HepG2 (cell line): ENCODE results near the gene DDRGK1. TPM values are rescaled to one million over a fixed set of nuclear protein-coding genes. Genes with fewer than 3 reads are reported as not detected.

ENCODE experiments used
- ETV5 ChIP-seq: IDR thresholded peaks from 2 replicates; pipeline ENCODE4 v1.6.1; 2018; ENCODE audit warnings: missing biosample characterization, missing genetic modification reagents, inconsistent platforms, borderline replicate concordance
- FLYWCH1 ChIP-seq: sonication (generic); formaldehyde crosslinking; IDR thresholded peaks from 2 replicates; pipeline ENCODE4 v1.8.1; 2023; ENCODE audit warnings: mild to moderate bottlenecking, missing genetic modification reagents
- IKZF4 ChIP-seq: sonication (generic); formaldehyde crosslinking; IDR thresholded peaks from 2 replicates; pipeline ENCODE4 v1.5.1; 2020; ENCODE audit warnings: borderline replicate concordance, mild to moderate bottlenecking, low read depth, missing genetic modification reagents; ENCODE audit errors: not compliant biosample characterization
- IRX3 ChIP-seq: sonication (generic); formaldehyde crosslinking; IDR thresholded peaks from 2 replicates; pipeline ENCODE4 v1.8.1; 2023; ENCODE audit warnings: mild to moderate bottlenecking, low read depth, missing genetic modification reagents, borderline replicate concordance
- NCOR1 ChIP-seq: fragments of 200-600 bp; sonication (generic); IDR thresholded peaks from 2 replicates; pipeline ENCODE4 v1.7.0; 2017; ENCODE audit warnings: antibody characterized with exemption, low read length, borderline replicate concordance
- SAP130 ChIP-seq: IDR thresholded peaks from 2 replicates; pipeline ENCODE4 v1.6.1; 2016; ENCODE audit warnings: low read depth
- SATB2 ChIP-seq: sonication (generic); formaldehyde crosslinking; IDR thresholded peaks from 2 replicates; pipeline ENCODE4 v1.5.0; 2020; ENCODE audit warnings: missing genetic modification reagents
- SMAD3 ChIP-seq: sonication (generic); formaldehyde crosslinking; IDR thresholded peaks from 2 replicates; pipeline ENCODE4 v1.4.0; 2020; ENCODE audit warnings: missing genetic modification reagents
- SNAI1 ChIP-seq: sonication (generic); formaldehyde crosslinking; IDR thresholded peaks from 2 replicates; pipeline ENCODE4 v1.5.0; 2020; ENCODE audit warnings: mild to moderate bottlenecking, missing genetic modification reagents, borderline replicate concordance
- STAT5B ChIP-seq: sonication (generic); formaldehyde crosslinking; IDR thresholded peaks from 2 replicates; pipeline ENCODE4 v1.4.0; 2020; ENCODE audit warnings: missing genetic modification reagents
- TEAD3 ChIP-seq: optimal IDR thresholded peaks from 2 replicates; pipeline ENCODE3; 2016; ENCODE audit warnings: borderline replicate concordance
- ZBTB20 ChIP-seq: sonication (generic); formaldehyde crosslinking; IDR thresholded peaks from 2 replicates; pipeline ENCODE4 v1.8.1; 2023; ENCODE audit warnings: missing genetic modification reagents, low read depth, mild to moderate bottlenecking, borderline replicate concordance
- ZNF263 ChIP-seq: sonication (generic); formaldehyde crosslinking; IDR thresholded peaks from 2 replicates; pipeline ENCODE4 v1.4.0; 2020; ENCODE audit warnings: missing genetic modification reagents
- ZNF569 ChIP-seq: sonication (generic); formaldehyde crosslinking; IDR thresholded peaks from 2 replicates; pipeline ENCODE4 v1.5.0; 2020; ENCODE audit warnings: mild to moderate bottlenecking, missing genetic modification reagents, moderate library complexity, borderline replicate concordance
- ZNF607 ChIP-seq: sonication (generic); formaldehyde crosslinking; IDR thresholded peaks from 2 replicates; pipeline ENCODE4 v1.5.1; 2020; ENCODE audit warnings: missing genetic modification reagents, mild to moderate bottlenecking, borderline replicate concordance
- ZNF775 ChIP-seq: sonication (generic); formaldehyde crosslinking; IDR thresholded peaks from 2 replicates; pipeline ENCODE4 v1.4.0; 2020; ENCODE audit warnings: missing genetic modification reagents, mild to moderate bottlenecking, moderate library complexity, borderline replicate concordance
- ZNF784 ChIP-seq: sonication (generic); formaldehyde crosslinking; IDR thresholded peaks from 2 replicates; pipeline ENCODE4 v1.5.1; 2020; ENCODE audit warnings: missing genetic modification reagents, mild to moderate bottlenecking, borderline replicate concordance
- ZNF850 ChIP-seq: sonication (generic); formaldehyde crosslinking; conservative IDR thresholded peaks from 2 replicates; pipeline ENCODE4 v1.9.0; 2021; ENCODE audit warnings: mild to moderate bottlenecking, missing genetic modification reagents
- polyA plus RNA-seq, 8 experiments: library from polyadenylated mRNA; depleted of rRNA in 3 of 8; stranded (reverse) in 7 of 8; unstranded in 1 of 8; fragments of >200 nt; fragmentation: Illumina TruSeq in 4 of 8; extraction: Trizol in 4 of 8; gene quantifications; 2 replicates each; pipeline versions ENCODE4 v1.2.1 to v1.2.3, GENCODE V29; 2011 to 2016; ENCODE audit warnings: low read depth in 4 of 8, missing spikeins in 1 of 8, mixed read lengths in 1 of 8; ENCODE audit not compliant: insufficient read depth in 1 of 8
- total RNA-seq, 5 experiments: library from RNA; depleted of rRNA; stranded (reverse); fragments of >200 nt; fragmentation: Illumina TruSeq; extraction: Trizol; gene quantifications; 2 replicates each; pipeline ENCODE4 v1.2.3, GENCODE V29; 2016; ENCODE audit warnings: low read depth in 1 of 5
- TF ChIP-seq, protein P1 (sequence below), 2 experiments: IDR thresholded peaks; 2 replicates each; pipeline ENCODE4 v1.6.1; 2011 to 2012; ENCODE audit warnings: low read length in 2 of 2, borderline replicate concordance in 1 of 2, low read depth in 1 of 2, mild to moderate bottlenecking in 1 of 2, moderate library complexity in 1 of 2
- TF ChIP-seq, protein P2 (sequence below): sonication (generic); formaldehyde crosslinking; IDR thresholded peaks from 2 replicates; pipeline ENCODE4 v1.8.0; 2022; ENCODE audit warnings: missing genetic modification reagents, mild to moderate bottlenecking, borderline replicate concordance
- TF ChIP-seq, protein P3 (sequence below): sonication (generic); formaldehyde crosslinking; IDR thresholded peaks from 2 replicates; pipeline ENCODE4 v1.5.1; 2020; ENCODE audit warnings: mild to moderate bottlenecking, missing genetic modification reagents, moderate library complexity

DDRGK1 gene
- total and polyA plus RNA-seq, 2 of the 13 experiments (the other 11 are each of a cell fraction or from before 2014, with no cell fraction given): 96.7 to 149 TPM

- TF ChIP-seq NCOR1 (no peak), SAP130 (peak; percentile 50), IRX3 (CRISPR knock-in tag) (0 out of 2 replicates have a peak, but pooled peaks have one; percentile 53), ZNF775 (no peak), ZBTB20 (CRISPR knock-in tag) (no peak), ZNF784 (peak; percentile 94), FLYWCH1 (CRISPR knock-in tag) (0 out of 2 replicates have a peak, but pooled peaks have one; percentile 42), ZNF607 (CRISPR knock-in tag) (0 out of 2 replicates have a peak, but pooled peaks have one; percentile 43), SATB2 (CRISPR knock-in tag) (0 out of 2 replicates have a peak, but pooled peaks have one; percentile 29), STAT5B (no peak), SMAD3 (CRISPR knock-in tag) (no peak), ZNF569 (peak; percentile 57; the same call in 1 of the 2 replicates), ZNF263 (CRISPR knock-in tag) (peak; percentile 19; the same call in 1 of the 2 replicates), TEAD3 (CRISPR knock-in tag) (peak; percentile 40), IKZF4 (CRISPR knock-in tag) (peak; percentile 62), ETV5 (CRISPR knock-in tag) (peak; percentile 6), SNAI1 (CRISPR knock-in tag) (0 out of 2 replicates have a peak, but pooled peaks have one; percentile 2), ZNF850 (CRISPR knock-in tag) (no peak)
- TF ChIP-seq, protein P1, sequence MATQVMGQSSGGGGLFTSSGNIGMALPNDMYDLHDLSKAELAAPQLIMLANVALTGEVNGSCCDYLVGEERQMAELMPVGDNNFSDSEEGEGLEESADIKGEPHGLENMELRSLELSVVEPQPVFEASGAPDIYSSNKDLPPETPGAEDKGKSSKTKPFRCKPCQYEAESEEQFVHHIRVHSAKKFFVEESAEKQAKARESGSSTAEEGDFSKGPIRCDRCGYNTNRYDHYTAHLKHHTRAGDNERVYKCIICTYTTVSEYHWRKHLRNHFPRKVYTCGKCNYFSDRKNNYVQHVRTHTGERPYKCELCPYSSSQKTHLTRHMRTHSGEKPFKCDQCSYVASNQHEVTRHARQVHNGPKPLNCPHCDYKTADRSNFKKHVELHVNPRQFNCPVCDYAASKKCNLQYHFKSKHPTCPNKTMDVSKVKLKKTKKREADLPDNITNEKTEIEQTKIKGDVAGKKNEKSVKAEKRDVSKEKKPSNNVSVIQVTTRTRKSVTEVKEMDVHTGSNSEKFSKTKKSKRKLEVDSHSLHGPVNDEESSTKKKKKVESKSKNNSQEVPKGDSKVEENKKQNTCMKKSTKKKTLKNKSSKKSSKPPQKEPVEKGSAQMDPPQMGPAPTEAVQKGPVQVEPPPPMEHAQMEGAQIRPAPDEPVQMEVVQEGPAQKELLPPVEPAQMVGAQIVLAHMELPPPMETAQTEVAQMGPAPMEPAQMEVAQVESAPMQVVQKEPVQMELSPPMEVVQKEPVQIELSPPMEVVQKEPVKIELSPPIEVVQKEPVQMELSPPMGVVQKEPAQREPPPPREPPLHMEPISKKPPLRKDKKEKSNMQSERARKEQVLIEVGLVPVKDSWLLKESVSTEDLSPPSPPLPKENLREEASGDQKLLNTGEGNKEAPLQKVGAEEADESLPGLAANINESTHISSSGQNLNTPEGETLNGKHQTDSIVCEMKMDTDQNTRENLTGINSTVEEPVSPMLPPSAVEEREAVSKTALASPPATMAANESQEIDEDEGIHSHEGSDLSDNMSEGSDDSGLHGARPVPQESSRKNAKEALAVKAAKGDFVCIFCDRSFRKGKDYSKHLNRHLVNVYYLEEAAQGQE (IDR thresholded peaks at IDR 0.05; ENCODE audit: borderline replicate concordance in 1 of 2, low read depth in 1 of 2, low read length in 2 of 2): no peak
- TF ChIP-seq, protein P2, sequence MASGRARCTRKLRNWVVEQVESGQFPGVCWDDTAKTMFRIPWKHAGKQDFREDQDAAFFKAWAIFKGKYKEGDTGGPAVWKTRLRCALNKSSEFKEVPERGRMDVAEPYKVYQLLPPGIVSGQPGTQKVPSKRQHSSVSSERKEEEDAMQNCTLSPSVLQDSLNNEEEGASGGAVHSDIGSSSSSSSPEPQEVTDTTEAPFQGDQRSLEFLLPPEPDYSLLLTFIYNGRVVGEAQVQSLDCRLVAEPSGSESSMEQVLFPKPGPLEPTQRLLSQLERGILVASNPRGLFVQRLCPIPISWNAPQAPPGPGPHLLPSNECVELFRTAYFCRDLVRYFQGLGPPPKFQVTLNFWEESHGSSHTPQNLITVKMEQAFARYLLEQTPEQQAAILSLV: 0 out of 2 replicates have a peak, but pooled peaks have one; percentile 61
- TF ChIP-seq, protein P3, sequence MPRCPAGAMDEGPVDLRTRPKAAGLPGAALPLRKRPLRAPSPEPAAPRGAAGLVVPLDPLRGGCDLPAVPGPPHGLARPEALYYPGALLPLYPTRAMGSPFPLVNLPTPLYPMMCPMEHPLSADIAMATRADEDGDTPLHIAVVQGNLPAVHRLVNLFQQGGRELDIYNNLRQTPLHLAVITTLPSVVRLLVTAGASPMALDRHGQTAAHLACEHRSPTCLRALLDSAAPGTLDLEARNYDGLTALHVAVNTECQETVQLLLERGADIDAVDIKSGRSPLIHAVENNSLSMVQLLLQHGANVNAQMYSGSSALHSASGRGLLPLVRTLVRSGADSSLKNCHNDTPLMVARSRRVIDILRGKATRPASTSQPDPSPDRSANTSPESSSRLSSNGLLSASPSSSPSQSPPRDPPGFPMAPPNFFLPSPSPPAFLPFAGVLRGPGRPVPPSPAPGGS (CRISPR knock-in tag): peak; percentile 74
Observed at GRCh38 chr20:3239026-3239866, 34.8 kb upstream of the DDRGK1 start, which contains the start of gene SLC4A11 (continued).
